Measurements from ENCODE around the gene GHDC. TPM values are rescaled to one million over a fixed set of nuclear protein-coding genes. Genes with fewer than 3 reads are reported as not detected.
"Not testable (repeated sequence)": the region's sequence is repeated elsewhere in the genome, so short reads cannot be mapped to it uniquely, and the experiment has no call there.

The GHDC gene
- total RNA-seq, 6 experiments from 2014 or later = 1.5 to 7.5 (median 6.4) TPM

GRCh38 chr17:42210046-42210445 is 15.8 kb upstream of the GHDC start:
- Mint-ChIP-seq H3K4me3 (no peak overlapping the region), H3K4me1 (ENCODE audit: low read depth) (no peaks in the 10 kb centered on the region; the same call in 1 of the 2 replicates), H3K27ac (no peak overlapping the region), H3K27me3 (ENCODE audit: insufficient read depth) (peaks cover 2% of the 10 kb centered on the region; the same call in 1 of the 2 replicates), H3K9me3 (no peaks in the 10 kb centered on the region), H3K36me3 (ENCODE audit: low read depth) (peaks cover 12% of the 10 kb centered on the region)
- TF ChIP-seq CTCF (IDR thresholded peaks at IDR 0.05) = no peak
- DNase-seq = no peak

GRCh38 chr17:42206153-42206612 is 11.9 kb upstream of the GHDC start:
- not testable (repeated sequence) for H3K4me3 Mint-ChIP-seq; H3K9me3 Mint-ChIP-seq; H3K27me3 Mint-ChIP-seq (ENCODE audit: insufficient read depth); DNase-seq; H3K27ac Mint-ChIP-seq; H3K4me1 Mint-ChIP-seq (ENCODE audit: low read depth)
- peaks cover 12% of the 10 kb centered on the region for H3K36me3 Mint-ChIP-seq (ENCODE audit: low read depth)

- Mint-ChIP-seq H3K4me3 (no peak overlapping the region), H3K4me1 (ENCODE audit: low read depth) (no peaks in the 10 kb centered on the region; the same call in 1 of the 2 replicates), H3K27ac (no peak overlapping the region), H3K9me3 (no peaks in the 10 kb centered on the region), H3K36me3 (ENCODE audit: low read depth) (peaks cover under 1% of the 10 kb centered on the region), H3K27me3 (ENCODE audit: insufficient read depth) (peaks cover 2% of the 10 kb centered on the region; the same call in 1 of the 2 replicates)
- DNase-seq = no peak
- no peak for TF ChIP-seq CTCF (IDR thresholded peaks at IDR 0.05)
Observed at GRCh38 chr17:42203354-42203753, 9.1 kb upstream of the GHDC start.

GRCh38 chr17:42202696-42203095 is 8.4 kb upstream of the GHDC start:
- H3K27me3 Mint-ChIP-seq (ENCODE audit: insufficient read depth) = peaks cover 2% of the 10 kb centered on the region; the same call in 1 of the 2 replicates
- no peak overlapping the region for H3K27ac Mint-ChIP-seq
- H3K36me3 Mint-ChIP-seq (ENCODE audit: low read depth) = no peaks in the 10 kb centered on the region; the same call in 1 of the 2 replicates
- no peak for TF ChIP-seq CTCF (IDR thresholded peaks at IDR 0.05)
- no peak overlapping the region for H3K4me3 Mint-ChIP-seq
- no peak for DNase-seq
- H3K9me3 Mint-ChIP-seq = no peaks in the 10 kb centered on the region
- no peaks in the 10 kb centered on the region; the same call in 1 of the 2 replicates for H3K4me1 Mint-ChIP-seq (ENCODE audit: low read depth)

GRCh38 chr17:42202159-42202558 is 7.9 kb upstream of the GHDC start:
- Mint-ChIP-seq H3K36me3 (ENCODE audit: low read depth) (no peaks in the 10 kb centered on the region; the same call in 1 of the 2 replicates), H3K4me3 (no peak overlapping the region), H3K4me1 (ENCODE audit: low read depth) (no peaks in the 10 kb centered on the region; the same call in 1 of the 2 replicates), H3K27me3 (ENCODE audit: insufficient read depth) (peaks cover 2% of the 10 kb centered on the region; the same call in 1 of the 2 replicates), H3K9me3 (no peaks in the 10 kb centered on the region), H3K27ac (no peak overlapping the region)
- DNase-seq = no peak
- no peak for TF ChIP-seq CTCF (IDR thresholded peaks at IDR 0.05)

GRCh38 chr17:42201458-42201772 is 7.1 kb upstream of the GHDC start:
- DNase-seq = no peak
- no peaks in the 10 kb centered on the region; the same call in 1 of the 2 replicates for H3K4me1 Mint-ChIP-seq (ENCODE audit: low read depth)
- no peaks in the 10 kb centered on the region for H3K27me3 Mint-ChIP-seq (ENCODE audit: insufficient read depth)
- no peak for TF ChIP-seq CTCF (IDR thresholded peaks at IDR 0.05)
- no peak overlapping the region for H3K27ac Mint-ChIP-seq
- H3K9me3 Mint-ChIP-seq = no peaks in the 10 kb centered on the region
- no peaks in the 10 kb centered on the region; the same call in 1 of the 2 replicates for H3K36me3 Mint-ChIP-seq (ENCODE audit: low read depth)
- H3K4me3 Mint-ChIP-seq = no peak overlapping the region

All from HFFc6 (cell line).